Motor neuron (in vitro differentiated cells): ENCODE measurements around the gene KDM5A. TPM values are rescaled to one million over a fixed set of nuclear protein-coding genes. Genes with fewer than 3 reads are reported as not detected.
"Not testable (repeated sequence)": the region's sequence is repeated elsewhere in the genome, so short reads cannot be mapped to it uniquely, and the experiment has no call there.

Source experiments
- ATAC-seq, 8 experiments: fragments of 200-7000 bp; cut with Tn5 transposase; replicated peaks in 6 of 8; 2 replicates each; pipeline ENCODE4 v1.8.0; 2021; ENCODE audit warnings: mild to moderate bottlenecking in 8 of 8, moderate library complexity in 8 of 8
- H3K27ac ChIP-seq, 2 donors: fragments of 250-450 bp; sonication (Bioruptor Pico); 2 replicates each; pipeline ENCODE4 v1.9.0; 2021; ENCODE audit warnings: antibody characterized with exemption in 2 of 2, mild to moderate bottlenecking in 2 of 2, moderate library complexity in 1 of 2
- H3K4me1 ChIP-seq, 2 donors: fragments of 250-450 bp; sonication (Bioruptor Pico); replicated peaks in 1 of 2; 2 replicates each; pipeline ENCODE4 v1.6.1; 2021; ENCODE audit warnings: antibody characterized with exemption in 2 of 2, mild to moderate bottlenecking in 2 of 2, moderate library complexity in 1 of 2
- H3K4me3 ChIP-seq, 5 donors: fragments of 250-450 bp; sonication (Bioruptor Pico); 2 replicates each; pipeline ENCODE4 v1.9.0; 2021; ENCODE audit warnings: antibody characterized with exemption in 5 of 5, mild to moderate bottlenecking in 5 of 5, moderate library complexity in 4 of 5
- WGBS, 10 experiments: fragments of 450-650 bp; shearing (Covaris generic); methylation state at CpG; one replicate each; pipeline ENCODE4 v1.0.0; 2022; 5-methylcytosine and 5-hydroxymethylcytosine counted together
- in situ Hi-C, 9 experiments: fragments of 400-800 bp; cut with MboI; loops; one replicate each; pipeline ENCODE4 v1.15.0; 2021; ENCODE audit warnings: low sequenced_read_pairs in 9 of 9, low pct_unique_long_range_greater_than_20kb in 2 of 9; ENCODE audit not compliant: unreplicated experiment in 9 of 9
- total RNA-seq, 8 experiments: library from RNA; unstranded; fragments of 300-600 nt; gene quantifications; 2 replicates each; pipeline versions ENCODE4 v1.2.3 to v1.2.4, GENCODE V29; 2022

KDM5A gene
- total RNA-seq, 8 experiments from 2014 or later = 23.7 to 74.2 (median 42.8) TPM

DNA sequence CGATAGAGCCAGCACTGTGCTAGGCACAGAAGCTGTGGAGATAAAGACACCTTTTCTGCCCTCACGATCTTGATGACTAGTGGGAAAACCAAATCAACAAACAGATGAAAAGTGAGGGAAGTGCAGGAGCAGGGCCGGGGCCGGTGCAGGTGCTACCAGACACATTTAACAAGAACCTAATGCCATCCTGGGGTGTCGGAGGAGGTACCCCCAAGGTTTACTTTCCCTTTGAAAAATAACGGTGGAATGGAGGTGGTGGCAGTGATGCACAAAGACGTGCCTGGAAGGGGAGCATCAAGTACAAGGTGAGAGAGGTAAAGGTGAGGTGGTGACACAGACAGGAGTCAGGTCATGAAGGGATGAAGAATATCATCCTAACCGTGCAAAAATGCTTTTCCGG lies 148.6 kb downstream of the KDM5A start:
- no peak overlapping the region for H3K27ac ChIP-seq
- no peak for ATAC-seq
- H3K4me1 ChIP-seq = no peaks in the 10 kb centered on the region
- H3K4me3 ChIP-seq = no peak overlapping the region
- in situ Hi-C loops = no loop called here
- WGBS, 10 experiments = 20 to 100% (median 87%) methylated on average over 1 to 8 of the region's 9 CpGs; no CpG with 5 or more reads in 2 of the 10 experiments

DNA sequence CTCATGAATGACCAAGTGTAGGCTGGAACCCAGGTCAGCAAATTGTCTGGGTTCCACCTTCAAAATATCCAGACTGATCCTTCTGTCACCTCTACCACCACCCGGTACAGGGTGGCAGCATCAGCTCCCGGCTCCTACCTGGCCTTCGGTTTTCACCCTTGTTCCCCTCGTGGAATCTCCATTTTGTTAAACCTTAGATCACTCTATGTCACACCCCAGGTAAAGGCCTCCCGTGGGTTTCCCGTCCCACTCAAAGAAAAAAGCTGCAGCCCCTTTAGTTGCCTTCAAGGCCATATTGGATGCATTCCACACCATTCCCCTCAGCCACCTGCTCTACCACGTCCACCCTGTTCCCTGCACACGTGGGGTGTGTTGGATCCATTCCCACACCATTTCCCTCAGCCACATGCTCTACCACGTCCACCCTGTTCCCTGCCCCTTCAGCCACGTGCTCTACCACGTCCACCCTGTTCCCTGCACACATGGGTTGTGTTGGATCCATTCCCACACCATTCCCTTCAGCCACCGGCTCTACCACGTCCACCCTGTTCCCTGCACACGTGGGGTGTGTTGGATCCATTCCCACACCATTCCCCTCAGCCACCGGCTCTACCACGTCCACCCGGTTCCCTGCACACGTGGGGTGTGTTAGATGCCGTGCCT lies 150.3 kb downstream of the KDM5A start:
- WGBS, 10 experiments = 16 to 86% (median 65%) methylated on average over 1 to 12 of the region's 19 CpGs; no CpG with 5 or more reads in 2 of the 10 experiments
- in situ Hi-C loops = no loop called here
- Histone ChIP-seq H3K4me3 (no peak overlapping the region), H3K4me1 (no peaks in the 10 kb centered on the region), H3K27ac (no peak overlapping the region)
- no peak for ATAC-seq

DNA sequence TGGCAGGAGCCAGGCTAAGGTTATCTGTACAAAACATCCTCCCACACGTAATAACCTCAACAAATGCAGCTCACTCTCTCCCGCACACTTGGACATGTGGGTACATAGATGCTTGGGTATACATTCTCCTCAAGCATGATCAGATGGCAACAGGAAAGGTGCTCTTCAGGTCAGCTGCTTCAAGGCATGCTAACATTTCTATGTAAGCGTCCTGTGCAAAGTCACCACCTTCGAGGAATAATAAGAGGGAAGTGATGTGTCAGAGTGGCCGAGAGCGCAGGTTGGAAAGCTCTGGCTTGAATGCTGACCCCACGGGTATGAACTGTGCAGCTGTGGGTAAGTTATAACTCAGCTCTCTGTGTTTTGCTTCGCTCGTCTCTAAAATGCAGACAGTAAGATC lies 151.0 kb downstream of the KDM5A start:
- ATAC-seq = no peak
- Histone ChIP-seq H3K27ac (no peak overlapping the region), H3K4me3 (no peak overlapping the region), H3K4me1 (peaks cover 0 to 5% of the 10 kb centered on the region in 2 donors)
- in situ Hi-C loops = no loop called here
- 63 to 100% (median 89%) methylated on average over 1 to 9 of the region's 9 CpGs; no CpG with 5 or more reads in 5 of the 10 experiments for WGBS, 10 experiments

DNA sequence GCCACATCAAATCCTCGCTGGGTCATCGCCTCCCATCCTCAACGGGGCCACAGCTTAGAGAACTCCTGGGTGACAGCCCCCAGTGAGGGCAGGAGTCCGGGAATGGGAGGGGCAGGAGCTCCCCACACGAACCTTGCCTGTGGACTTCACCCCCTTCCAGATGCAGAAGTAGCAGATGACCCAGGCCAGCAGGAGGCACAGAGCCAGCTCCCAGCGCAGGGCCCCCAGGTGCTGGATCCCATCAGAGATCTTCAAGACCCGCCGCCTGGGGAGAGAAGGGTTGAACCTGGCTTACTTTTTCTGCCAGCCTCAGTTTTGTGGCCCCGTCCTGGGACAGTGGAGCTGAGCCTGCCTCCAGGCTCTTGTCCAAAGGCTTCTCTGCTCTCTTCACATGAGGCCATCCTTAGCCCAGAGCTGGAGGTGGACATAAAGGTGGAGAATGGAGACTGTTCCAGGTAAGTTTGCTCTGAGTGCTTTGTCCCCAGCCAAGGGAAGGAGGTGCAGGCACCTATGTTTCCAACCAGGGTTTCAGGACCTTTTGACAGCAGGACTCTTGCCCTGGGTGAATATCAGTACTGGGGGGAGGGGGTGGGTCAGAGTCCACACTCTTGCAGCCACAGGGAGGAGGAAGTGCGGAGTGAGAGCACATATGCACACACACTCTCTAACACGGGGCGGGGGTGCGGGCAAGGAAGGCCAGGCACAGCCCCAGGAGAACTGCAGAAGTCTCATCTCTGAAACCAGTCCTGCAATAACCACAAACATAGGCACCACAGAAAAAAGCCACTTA lies 151.9 kb downstream of the KDM5A start:
- in situ Hi-C loops = no loop called here
- peaks cover 0 to 6% of the 10 kb centered on the region in 2 donors for H3K4me1 ChIP-seq
- 20 to 78% (median 40%) methylated on average over 3 to 6 of the region's 13 CpGs; no CpG with 5 or more reads in 5 of the 10 experiments for WGBS, 10 experiments
- no peak overlapping the region for H3K4me3 ChIP-seq
- no peak overlapping the region for H3K27ac ChIP-seq
- peak in 2 of 8 experiments; percentile 5 to 16 for ATAC-seq

DNA sequence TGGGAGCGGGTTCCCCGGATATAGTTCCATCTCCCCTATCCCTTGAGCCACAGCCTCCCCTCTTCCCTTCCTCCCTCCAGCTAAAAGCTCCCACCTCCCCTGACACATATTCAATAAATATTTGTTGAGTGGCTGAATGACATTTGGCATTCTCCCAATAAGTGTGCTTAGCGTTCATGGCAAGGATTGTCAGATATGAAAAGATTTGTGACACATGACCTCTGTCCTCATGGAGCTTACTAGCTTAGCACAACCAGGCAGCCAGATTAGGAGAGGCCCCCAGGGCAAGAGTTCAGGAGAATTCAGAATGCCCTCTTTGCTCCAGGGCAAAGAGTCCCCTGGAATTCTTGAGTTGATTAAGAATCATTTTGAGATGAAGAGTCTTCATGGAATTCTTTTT lies 152.7 kb downstream of the KDM5A start:
- in situ Hi-C loops = no loop called here
- Histone ChIP-seq H3K4me1 (peaks cover 0 to 6% of the 10 kb centered on the region in 2 donors), H3K27ac (no peak overlapping the region), H3K4me3 (no peak overlapping the region)
- ATAC-seq = no peak
- 13 to 100% (median 89%) methylated on average over 1 to 3 of the region's 3 CpGs; no CpG with 5 or more reads in 4 of the 10 experiments for WGBS, 10 experiments

DNA sequence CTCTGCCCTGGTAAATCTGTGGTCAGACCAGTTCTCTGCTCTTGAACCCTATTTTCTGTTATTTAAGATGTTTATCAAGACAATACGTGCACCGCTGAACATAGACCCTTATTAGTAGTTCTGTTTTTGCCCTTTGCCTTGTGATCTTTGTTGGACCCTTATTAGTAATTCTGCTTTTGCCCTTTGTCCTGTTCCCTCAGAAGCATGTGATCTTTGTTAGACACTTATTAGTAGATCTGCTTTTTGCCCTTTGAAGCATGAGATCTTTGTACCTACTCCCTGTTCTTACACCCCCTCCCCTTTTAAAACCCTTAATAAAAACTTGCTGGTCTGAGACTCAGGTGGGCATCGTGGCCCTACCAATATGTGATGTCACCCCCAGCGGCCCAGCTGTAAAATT lies 153.2 kb downstream of the KDM5A start:
- H3K4me1 ChIP-seq, H3K27ac ChIP-seq, H3K4me3 ChIP-seq, ATAC-seq, in situ Hi-C loops: not testable (repeated sequence)
- 6 to 71% (median 55%) methylated on average over 2 to 4 of the region's 4 CpGs; no CpG with 5 or more reads in 2 of the 10 experiments for WGBS, 10 experiments

DNA sequence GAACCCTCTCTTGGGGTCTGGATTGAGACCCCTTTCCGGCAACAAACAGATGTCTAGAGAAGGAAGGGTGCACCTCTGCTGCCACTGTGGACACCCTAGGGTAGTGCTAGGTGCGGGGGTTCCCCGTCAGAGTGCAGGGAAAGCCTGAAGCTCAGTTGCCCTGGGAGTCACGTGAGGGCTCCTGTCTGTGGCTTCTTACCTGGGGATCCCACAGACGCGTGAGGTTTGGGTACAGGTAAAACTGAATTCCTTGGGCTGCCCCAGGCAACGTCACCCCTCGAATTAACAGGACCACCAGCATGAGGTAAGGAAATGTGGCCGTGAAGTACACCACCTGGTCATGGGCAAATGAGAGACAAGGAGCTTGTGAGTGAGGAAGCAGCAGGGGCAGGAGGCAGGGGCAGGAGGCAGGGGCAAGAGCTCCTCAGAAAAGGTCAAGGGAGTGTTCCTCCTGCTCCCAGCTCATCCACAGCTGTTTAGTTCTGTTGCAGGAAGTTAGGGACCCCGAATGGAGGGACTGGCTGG lies 154.2 kb downstream of the KDM5A start:
- Histone ChIP-seq H3K4me1 (peaks cover 0 to 6% of the 10 kb centered on the region in 2 donors), H3K27ac (no peak overlapping the region), H3K4me3 (no peak overlapping the region)
- ATAC-seq = no peak
- in situ Hi-C loops = no loop called here
- 0 to 100% (median 89%) methylated on average over 1 to 3 of the region's 10 CpGs; no CpG with 5 or more reads in 2 of the 10 experiments for WGBS, 10 experiments

DNA sequence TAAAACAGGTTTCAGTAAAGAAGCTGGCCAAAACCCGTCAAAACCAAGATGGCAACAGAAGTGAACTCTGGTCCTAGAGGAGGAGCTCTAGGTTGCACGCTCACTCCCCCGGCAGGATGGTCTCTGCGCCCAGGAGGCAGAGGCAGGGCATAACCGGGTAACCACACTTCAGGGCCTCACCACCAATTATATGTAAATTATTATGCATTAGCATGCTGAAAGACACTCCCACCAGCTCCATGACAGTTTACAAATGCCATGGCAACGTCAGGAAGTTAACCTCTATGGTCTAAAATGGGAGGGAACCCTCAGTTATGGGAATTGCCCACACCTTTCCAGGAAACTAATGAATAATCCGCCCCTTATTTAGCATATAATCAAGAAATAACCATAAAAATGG lies 155.1 kb downstream of the KDM5A start:
- in situ Hi-C loops = no loop called here
- peaks cover 0 to 6% of the 10 kb centered on the region in 2 donors for H3K4me1 ChIP-seq
- no peak overlapping the region for H3K27ac ChIP-seq
- ATAC-seq = peak in 3 of 8 experiments; percentile 55 to 84 (median 62)
- H3K4me3 ChIP-seq = no peak overlapping the region
- 0 to 100% (median 47%) methylated on average over 1 to 5 of the region's 7 CpGs for WGBS, 10 experiments

DNA sequence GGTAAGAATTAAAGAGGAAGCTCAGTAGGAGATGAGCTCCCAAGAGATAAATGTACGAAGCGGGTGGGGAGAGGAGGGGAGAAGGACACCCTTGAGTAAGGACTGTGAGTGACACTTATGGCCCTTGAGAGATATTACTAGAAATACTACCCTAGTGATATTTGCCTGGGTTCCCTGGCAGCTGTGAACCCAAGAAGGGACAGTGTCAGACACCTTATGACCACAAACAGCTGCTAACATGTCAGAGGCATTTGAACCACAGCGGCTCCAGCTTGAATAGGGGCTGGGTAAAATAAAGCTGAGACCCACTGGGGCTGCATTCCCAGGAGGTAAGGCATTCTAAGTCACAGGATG lies 155.5 kb downstream of the KDM5A start:
- ATAC-seq = no peak
- 67 to 100% (median 82%) methylated on average over 1 to 3 of the region's 3 CpGs; no CpG with 5 or more reads in 5 of the 10 experiments for WGBS, 10 experiments
- in situ Hi-C loops = no loop called here
- no peak overlapping the region for H3K27ac ChIP-seq
- no peak overlapping the region for H3K4me3 ChIP-seq
- peaks cover 0 to 6% of the 10 kb centered on the region in 2 donors for H3K4me1 ChIP-seq

DNA sequence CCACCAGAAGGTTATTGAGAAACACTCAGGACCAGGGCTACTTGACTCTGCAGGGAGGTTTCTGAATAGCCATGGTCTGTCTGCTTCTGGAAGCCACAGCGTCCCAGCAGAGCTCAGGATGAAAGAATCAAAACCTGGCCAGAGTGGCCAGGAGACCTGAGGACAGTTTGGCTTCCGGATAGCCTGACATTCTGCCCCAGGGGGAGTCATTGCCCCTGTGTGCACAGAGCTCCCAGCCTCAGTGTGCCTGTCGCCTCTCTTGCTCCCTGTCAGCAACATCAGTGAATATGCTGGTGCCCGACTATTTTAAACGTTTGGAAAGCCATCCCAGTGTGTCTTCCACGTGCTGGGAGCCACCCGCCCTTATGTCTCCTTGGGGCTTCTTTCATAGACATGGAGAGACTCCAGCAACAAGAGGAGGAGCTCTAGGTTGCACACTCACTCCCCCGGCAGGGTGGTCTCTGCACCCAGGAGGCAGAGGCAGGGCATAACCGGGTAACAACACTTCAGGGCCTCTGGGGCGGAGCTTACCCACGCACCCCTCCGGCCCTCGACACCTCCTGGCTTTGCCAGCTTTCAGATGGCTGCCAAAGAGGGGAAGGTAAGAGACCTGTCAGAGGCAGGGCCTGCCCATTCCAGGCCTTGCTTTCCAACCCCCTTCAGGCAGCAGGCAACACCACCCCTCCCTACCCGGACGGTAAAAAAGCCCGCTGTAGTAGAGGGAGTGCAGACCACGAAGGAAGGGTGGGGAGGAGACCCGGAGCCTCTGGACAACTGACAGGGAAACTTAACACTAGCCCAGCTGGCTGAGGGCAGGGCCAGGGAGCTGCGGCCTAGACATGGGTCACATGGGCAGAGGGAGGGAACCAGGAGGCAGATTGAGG lies 156.1 kb downstream of the KDM5A start:
- WGBS, 10 experiments = 5 to 100% (median 65%) methylated on average over 1 to 9 of the region's 19 CpGs; no CpG with 5 or more reads in 2 of the 10 experiments
- peaks cover 0 to 6% of the 10 kb centered on the region in 2 donors for H3K4me1 ChIP-seq
- no peak overlapping the region for H3K27ac ChIP-seq
- H3K4me3 ChIP-seq = no peak overlapping the region
- in situ Hi-C loops = no loop called here
- ATAC-seq = peak; percentile 49 to 89 (median 74)

DNA sequence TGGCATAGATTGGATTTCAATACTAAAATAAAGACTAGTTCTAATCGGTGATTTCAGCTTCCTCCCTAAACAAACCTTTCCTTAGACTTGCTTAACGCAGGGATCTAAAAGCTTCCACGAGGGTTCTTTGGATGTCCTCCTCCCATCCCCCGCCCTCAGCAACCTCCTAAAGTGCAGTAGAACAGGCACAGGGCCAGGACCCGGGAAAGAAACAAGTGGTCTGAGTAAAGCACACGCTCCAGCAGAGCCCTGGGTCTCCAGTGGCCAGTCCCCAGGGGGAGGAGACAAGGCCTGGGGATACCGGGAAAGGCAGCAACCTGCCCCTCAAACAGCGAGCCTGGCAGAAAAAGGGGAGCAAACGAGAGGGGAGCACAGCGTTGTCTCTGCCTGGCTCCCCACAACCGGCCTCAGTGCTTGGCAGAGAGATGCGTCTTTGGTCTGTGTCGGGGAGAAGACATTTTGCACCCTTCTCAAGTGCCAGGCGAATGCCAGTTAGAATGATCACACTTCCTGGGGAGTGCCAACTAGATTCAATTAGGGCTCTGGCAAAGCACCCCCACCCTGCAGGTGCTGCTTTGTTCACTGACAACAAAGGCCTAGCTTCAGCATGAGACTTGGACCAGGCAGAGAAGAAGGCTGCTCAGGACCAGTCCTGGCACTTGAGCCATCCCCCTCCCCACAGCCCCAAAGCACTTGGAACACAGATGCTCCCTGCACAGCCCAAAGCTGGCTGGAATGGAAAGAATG lies 158.0 kb downstream of the KDM5A start:
- in situ Hi-C loops = no loop called here
- Histone ChIP-seq H3K27ac (no peak overlapping the region), H3K4me3 (no peak overlapping the region), H3K4me1 (peaks cover 0 to 6% of the 10 kb centered on the region in 2 donors)
- WGBS, 10 experiments = 0 to 62% (median 32%) methylated on average over 1 to 11 of the region's 14 CpGs; no CpG with 5 or more reads in 2 of the 10 experiments
- ATAC-seq = peak in 1 of 8 experiments; percentile 28
